Neural progenitor cell (in vitro differentiated cells): ENCODE results near the gene HDAC8. TPM values are rescaled to one million over a fixed set of nuclear protein-coding genes. Genes with fewer than 3 reads are reported as not detected.

ENCODE experiments used
- DNase-seq: peaks from one replicate; pipeline ENCODE4 v3.0.0-alpha.2; 2016; ENCODE audit warnings: low spot score
- H2AFZ ChIP-seq: fragments of 200-600 bp; sonication (generic); replicated peaks from 2 replicates; pipeline ENCODE4 v1.6.1; 2016; ENCODE audit warnings: antibody characterized with exemption
- H3F3A ChIP-seq: fragments of 200-600 bp; sonication (generic); 2 replicates; pipeline ENCODE4 v1.6.1; 2016; ENCODE audit warnings: antibody characterized with exemption, low read depth
- H3K27ac ChIP-seq: fragments of 200-600 bp; sonication (generic); 2 replicates; pipeline ENCODE4 v1.5.1; 2016; ENCODE audit warnings: mild to moderate bottlenecking
- H3K27me3 ChIP-seq: fragments of 200-600 bp; sonication (generic); 2 replicates; pipeline ENCODE4 v1.6.1; 2016; ENCODE audit warnings: mild to moderate bottlenecking, moderate library complexity
- H3K36me3 ChIP-seq: fragments of 200-600 bp; sonication (generic); 2 replicates; pipeline ENCODE4 v1.5.1; 2016
- H3K4me1 ChIP-seq: fragments of 200-600 bp; sonication (generic); 2 replicates; pipeline ENCODE4 v1.6.1; 2016; ENCODE audit warnings: mixed run types
- H3K4me2 ChIP-seq: fragments of 200-600 bp; sonication (generic); 2 replicates; pipeline ENCODE4 v1.6.1; 2016
- H3K4me3 ChIP-seq: fragments of 200-600 bp; sonication (generic); 2 replicates; pipeline ENCODE4 v1.5.1; 2016
- H3K79me2 ChIP-seq: fragments of 200-600 bp; sonication (generic); 2 replicates; pipeline ENCODE4 v1.6.1; 2016; ENCODE audit warnings: low read depth
- H3K9ac ChIP-seq: fragments of 200-600 bp; sonication (generic); 2 replicates; pipeline ENCODE4 v1.6.1; 2016
- H3K9me3 ChIP-seq: fragments of 200-600 bp; sonication (generic); 2 replicates; pipeline ENCODE4 v1.5.1; 2016; ENCODE audit warnings: low read depth
- H4K20me1 ChIP-seq: fragments of 200-600 bp; sonication (generic); 2 replicates; pipeline ENCODE4 v1.6.1; 2016; ENCODE audit warnings: low read depth
- H3K27ac Mint-ChIP-seq: 3 replicates; pipeline ENCODE4 v1.8.0; 2021; ENCODE audit warnings: mixed read lengths
- H3K27me3 Mint-ChIP-seq: 2 replicates; pipeline ENCODE4 v1.8.0; 2022; ENCODE audit warnings: low read depth, mild to moderate bottlenecking, inconsistent platforms, moderate library complexity, mixed read lengths; ENCODE audit not compliant: insufficient read depth
- H3K36me3 Mint-ChIP-seq: 3 replicates; pipeline ENCODE4 v1.8.0; 2021; ENCODE audit warnings: mixed read lengths
- H3K4me1 Mint-ChIP-seq: 3 replicates; pipeline ENCODE4 v1.8.0; 2021; ENCODE audit warnings: mixed read lengths
- H3K4me3 Mint-ChIP-seq: 3 replicates; pipeline ENCODE4 v1.8.0; 2021; ENCODE audit warnings: mild to moderate bottlenecking, moderate library complexity, mixed read lengths
- H3K9me3 Mint-ChIP-seq: 3 replicates; pipeline ENCODE4 v1.8.0; 2020; ENCODE audit warnings: mixed read lengths
- CTCF ChIP-seq: fragments of 200-600 bp; sonication (generic); IDR thresholded peaks from 2 replicates; pipeline ENCODE4 v1.5.1; 2017; ENCODE audit warnings: antibody characterized with exemption, mild to moderate bottlenecking
- EZH2 ChIP-seq: fragments of 200-600 bp; sonication (generic); IDR thresholded peaks from 2 replicates; pipeline ENCODE4 v1.6.1; 2017; ENCODE audit warnings: antibody characterized with exemption, mild to moderate bottlenecking, moderate library complexity
- EZH2phosphoT487 ChIP-seq: fragments of 200-600 bp; sonication (generic); IDR thresholded peaks from 2 replicates; pipeline ENCODE4 v1.6.1; 2017; ENCODE audit warnings: antibody characterized with exemption
- total RNA-seq: library from RNA; depleted of rRNA; stranded (reverse); fragments of >200 nt; gene quantifications from 2 replicates; pipeline ENCODE4 v1.2.3, GENCODE V29; 2015; ENCODE audit warnings: low replicate concordance

The HDAC8 gene
- total RNA-seq, 1 donor from 2014 or later: 37.8 TPM

- H3K27ac Mint-ChIP-seq: no peak overlapping the region
- peaks cover 5% of the 10 kb centered on the region for H3K36me3 Mint-ChIP-seq
- Histone ChIP-seq H3K79me2 (no peaks in the 10 kb centered on the region), H4K20me1 (no peaks in the 10 kb centered on the region), H3K4me1 (no peaks in the 10 kb centered on the region), H3K36me3 (no peaks in the 10 kb centered on the region), H3K4me2 (no peak overlapping the region), H3K27ac (no peak overlapping the region), H3F3A (no peaks in the 10 kb centered on the region), H3K4me3 (no peak overlapping the region), H3K9ac (no peak overlapping the region), H2AFZ (no peak overlapping the region), H3K27me3 (no peaks in the 10 kb centered on the region), H3K9me3 (no peaks in the 10 kb centered on the region)
- no peaks in the 10 kb centered on the region for H3K4me1 Mint-ChIP-seq
- TF ChIP-seq CTCF: no peak
- no peak for TF ChIP-seq EZH2
- TF ChIP-seq EZH2phosphoT487: no peak
- no peak for DNase-seq
- H3K4me3 Mint-ChIP-seq: no peak overlapping the region
- H3K27me3 Mint-ChIP-seq: peaks cover 3% of the 10 kb centered on the region
- no peaks in the 10 kb centered on the region for H3K9me3 Mint-ChIP-seq
These were observed 199.5 kb downstream of the HDAC8 start for GRCh38 chrX:72373136-72373535.

- no peaks in the 10 kb centered on the region for H3F3A ChIP-seq
- no peak overlapping the region for H3K27ac ChIP-seq
- Mint-ChIP-seq H3K27ac (no peak overlapping the region), H3K36me3 (peaks cover 5% of the 10 kb centered on the region), H3K9me3 (no peaks in the 10 kb centered on the region), H3K4me1 (no peaks in the 10 kb centered on the region), H3K4me3 (no peak overlapping the region), H3K27me3 (peaks cover 3% of the 10 kb centered on the region)
- no peak overlapping the region for H3K4me2 ChIP-seq
- H3K4me1 ChIP-seq: no peaks in the 10 kb centered on the region
- DNase-seq: no peak
- no peak overlapping the region for H2AFZ ChIP-seq
- no peaks in the 10 kb centered on the region for H3K9me3 ChIP-seq
- H3K9ac ChIP-seq: no peak overlapping the region
- H3K27me3 ChIP-seq: no peaks in the 10 kb centered on the region
- no peak overlapping the region for H3K4me3 ChIP-seq
- H4K20me1 ChIP-seq: no peaks in the 10 kb centered on the region
- no peaks in the 10 kb centered on the region for H3K79me2 ChIP-seq
- TF ChIP-seq EZH2 (no peak), EZH2phosphoT487 (no peak), CTCF (no peak)
- no peaks in the 10 kb centered on the region for H3K36me3 ChIP-seq
These were observed 199.9 kb downstream of the HDAC8 start for GRCh38 chrX:72372735-72373134.

- no peak overlapping the region for H3K27ac Mint-ChIP-seq
- no peak overlapping the region for H3K4me3 Mint-ChIP-seq
- H3K36me3 ChIP-seq: no peaks in the 10 kb centered on the region
- no peak overlapping the region for H2AFZ ChIP-seq
- no peaks in the 10 kb centered on the region for H3F3A ChIP-seq
- H3K27me3 Mint-ChIP-seq: peaks cover 3% of the 10 kb centered on the region
- H3K36me3 Mint-ChIP-seq: peaks cover 5% of the 10 kb centered on the region
- H3K27ac ChIP-seq: no peak overlapping the region
- DNase-seq: no peak
- H3K27me3 ChIP-seq: no peaks in the 10 kb centered on the region
- no peaks in the 10 kb centered on the region for H4K20me1 ChIP-seq
- H3K4me2 ChIP-seq: no peak overlapping the region
- H3K4me1 Mint-ChIP-seq: peaks cover 1% of the 10 kb centered on the region
- H3K9me3 ChIP-seq: no peaks in the 10 kb centered on the region
- no peak overlapping the region for H3K9ac ChIP-seq
- H3K9me3 Mint-ChIP-seq: no peaks in the 10 kb centered on the region
- TF ChIP-seq CTCF: no peak
- TF ChIP-seq EZH2: no peak
- no peak for TF ChIP-seq EZH2phosphoT487
- H3K79me2 ChIP-seq: no peaks in the 10 kb centered on the region
- H3K4me3 ChIP-seq: no peak overlapping the region
- no peaks in the 10 kb centered on the region for H3K4me1 ChIP-seq
These were observed 201.2 kb downstream of the HDAC8 start for GRCh38 chrX:72371405-72371804.

- Histone ChIP-seq H4K20me1 (no peaks in the 10 kb centered on the region), H3K79me2 (no peaks in the 10 kb centered on the region), H2AFZ (no peak overlapping the region), H3K27me3 (no peaks in the 10 kb centered on the region), H3K4me1 (no peaks in the 10 kb centered on the region), H3K36me3 (no peaks in the 10 kb centered on the region), H3K27ac (no peak overlapping the region), H3K4me3 (no peak overlapping the region), H3F3A (no peaks in the 10 kb centered on the region), H3K9ac (no peak overlapping the region), H3K4me2 (no peak overlapping the region), H3K9me3 (no peaks in the 10 kb centered on the region)
- peaks cover 5% of the 10 kb centered on the region for H3K4me1 Mint-ChIP-seq
- peaks cover 3% of the 10 kb centered on the region for H3K27me3 Mint-ChIP-seq
- no peaks in the 10 kb centered on the region for H3K9me3 Mint-ChIP-seq
- H3K27ac Mint-ChIP-seq: no peak overlapping the region
- TF ChIP-seq EZH2: no peak
- no peak for TF ChIP-seq EZH2phosphoT487
- TF ChIP-seq CTCF: no peak
- no peak for DNase-seq
- H3K36me3 Mint-ChIP-seq: peaks cover 5% of the 10 kb centered on the region
- H3K4me3 Mint-ChIP-seq: no peak overlapping the region
These were observed 203.8 kb downstream of the HDAC8 start for GRCh38 chrX:72368796-72369195.
